Measurements from ENCODE around the gene OTUB2. TPM values are rescaled to one million over a fixed set of nuclear protein-coding genes. Genes with fewer than 3 reads are reported as not detected.

The OTUB2 gene
- total RNA-seq, 1 experiment from 2014 or later = 1.1 TPM

DNA sequence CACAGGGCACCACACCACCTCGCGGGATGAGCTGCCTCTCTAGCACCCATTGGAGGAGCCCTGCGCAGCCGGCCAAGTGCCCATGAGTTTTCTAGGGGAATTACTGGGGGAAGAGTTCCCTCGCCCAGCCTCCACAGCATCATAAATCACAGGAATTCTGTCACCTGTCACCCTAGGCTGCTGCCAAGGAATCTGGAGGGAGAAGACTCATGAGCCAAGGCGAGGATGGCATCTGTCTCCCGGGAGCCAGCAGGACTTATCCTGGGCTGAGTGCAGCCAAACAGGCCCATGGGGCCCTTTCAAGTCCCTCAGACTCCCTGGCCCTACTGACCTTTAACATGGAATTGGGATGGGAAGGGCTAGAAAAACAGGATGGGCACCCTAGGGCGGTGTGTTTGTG, 7.8 kb upstream of the OTUB2 start:
- TF ChIP-seq, protein P1, sequence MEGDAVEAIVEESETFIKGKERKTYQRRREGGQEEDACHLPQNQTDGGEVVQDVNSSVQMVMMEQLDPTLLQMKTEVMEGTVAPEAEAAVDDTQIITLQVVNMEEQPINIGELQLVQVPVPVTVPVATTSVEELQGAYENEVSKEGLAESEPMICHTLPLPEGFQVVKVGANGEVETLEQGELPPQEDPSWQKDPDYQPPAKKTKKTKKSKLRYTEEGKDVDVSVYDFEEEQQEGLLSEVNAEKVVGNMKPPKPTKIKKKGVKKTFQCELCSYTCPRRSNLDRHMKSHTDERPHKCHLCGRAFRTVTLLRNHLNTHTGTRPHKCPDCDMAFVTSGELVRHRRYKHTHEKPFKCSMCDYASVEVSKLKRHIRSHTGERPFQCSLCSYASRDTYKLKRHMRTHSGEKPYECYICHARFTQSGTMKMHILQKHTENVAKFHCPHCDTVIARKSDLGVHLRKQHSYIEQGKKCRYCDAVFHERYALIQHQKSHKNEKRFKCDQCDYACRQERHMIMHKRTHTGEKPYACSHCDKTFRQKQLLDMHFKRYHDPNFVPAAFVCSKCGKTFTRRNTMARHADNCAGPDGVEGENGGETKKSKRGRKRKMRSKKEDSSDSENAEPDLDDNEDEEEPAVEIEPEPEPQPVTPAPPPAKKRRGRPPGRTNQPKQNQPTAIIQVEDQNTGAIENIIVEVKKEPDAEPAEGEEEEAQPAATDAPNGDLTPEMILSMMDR (conservative IDR thresholded peaks at IDR 0.05; ENCODE audit: low read depth, low read length) = no peak
- TF ChIP-seq EZH2 (IDR thresholded peaks at IDR 0.05; ENCODE audit: borderline replicate concordance, low read depth, low read length, poor library complexity, severe bottlenecking) = no peak
- no peak for DNase-seq (ENCODE audit: low spot score)
- CTCF ChIA-PET = no interaction called here
- H3K27me3 ChIP-seq (replicated peaks; ENCODE audit: insufficient read depth, low read depth, low read length, poor library complexity) = no peaks in the 10 kb centered on the region
- H3K36me3 ChIP-seq (ENCODE audit: insufficient read depth, low read length, poor library complexity, severe bottlenecking) = no peaks in the 10 kb centered on the region
- H3K4me3 ChIP-seq (ENCODE audit: low read depth, low read length, poor library complexity, severe bottlenecking) = no peak overlapping the region
- H3K27ac ChIP-seq (ENCODE audit: low read depth, low read length, poor library complexity, severe bottlenecking) = no peak overlapping the region
- no peaks in the 10 kb centered on the region for H3K9me3 ChIP-seq (ENCODE audit: low read depth, low read length, poor library complexity, severe bottlenecking)
- H3K4me1 ChIP-seq (ENCODE audit: insufficient read depth, low read length, poor library complexity, severe bottlenecking) = no peaks in the 10 kb centered on the region
- no TSS peak for BruUV-seq (replicated peaks)
- POLR2A ChIA-PET (ENCODE audit: low non-redundant PET) = no interaction called here
- intact Hi-C loops (cut with micrococcal nuclease; ENCODE audit: unreplicated experiment) = no loop called here

DNA sequence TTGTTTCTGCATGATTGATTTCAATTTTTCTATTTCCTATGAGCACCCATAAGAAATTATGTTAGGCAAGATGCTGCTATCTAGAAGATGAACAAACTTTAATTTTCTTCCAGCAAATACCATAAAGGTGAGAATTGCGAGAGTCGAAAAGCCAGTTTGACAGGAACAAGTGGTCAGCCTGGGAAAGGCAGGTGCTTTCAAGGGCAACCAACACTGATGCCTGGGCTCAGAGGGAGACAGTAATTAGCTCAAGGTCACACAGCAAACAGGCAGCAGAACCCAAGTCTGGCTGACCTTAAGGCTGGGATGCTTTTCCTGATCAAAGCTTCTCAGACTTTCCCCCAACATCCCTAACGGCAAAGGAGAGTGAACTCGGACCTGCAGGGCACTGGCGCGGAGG, 6.8 kb upstream of the OTUB2 start:
- intact Hi-C loops (cut with micrococcal nuclease; ENCODE audit: unreplicated experiment) = no loop called here
- Histone ChIP-seq H3K36me3 (ENCODE audit: insufficient read depth, low read length, poor library complexity, severe bottlenecking) (no peaks in the 10 kb centered on the region), H3K4me3 (ENCODE audit: low read depth, low read length, poor library complexity, severe bottlenecking) (no peak overlapping the region), H3K27ac (ENCODE audit: low read depth, low read length, poor library complexity, severe bottlenecking) (no peak overlapping the region), H3K27me3 (replicated peaks; ENCODE audit: insufficient read depth, low read depth, low read length, poor library complexity) (no peaks in the 10 kb centered on the region), H3K9me3 (ENCODE audit: low read depth, low read length, poor library complexity, severe bottlenecking) (no peaks in the 10 kb centered on the region), H3K4me1 (ENCODE audit: insufficient read depth, low read length, poor library complexity, severe bottlenecking) (no peaks in the 10 kb centered on the region)
- DNase-seq (ENCODE audit: low spot score) = no peak
- TF ChIP-seq, protein P1 (conservative IDR thresholded peaks at IDR 0.05; ENCODE audit: low read depth, low read length) = no peak
- ChIA-PET POLR2A (ENCODE audit: low non-redundant PET) (interaction anchor here (0.6 kb wide), 1 partner anchor 1059 kb away, joined by 4 read pairs; no protein-coding TSS in a partner anchor), CTCF (interaction anchor here (0.5 kb wide), 1 partner anchor 134 kb away, joined by 4 read pairs; no protein-coding TSS in a partner anchor)
- no TSS peak for BruUV-seq (replicated peaks)

DNA sequence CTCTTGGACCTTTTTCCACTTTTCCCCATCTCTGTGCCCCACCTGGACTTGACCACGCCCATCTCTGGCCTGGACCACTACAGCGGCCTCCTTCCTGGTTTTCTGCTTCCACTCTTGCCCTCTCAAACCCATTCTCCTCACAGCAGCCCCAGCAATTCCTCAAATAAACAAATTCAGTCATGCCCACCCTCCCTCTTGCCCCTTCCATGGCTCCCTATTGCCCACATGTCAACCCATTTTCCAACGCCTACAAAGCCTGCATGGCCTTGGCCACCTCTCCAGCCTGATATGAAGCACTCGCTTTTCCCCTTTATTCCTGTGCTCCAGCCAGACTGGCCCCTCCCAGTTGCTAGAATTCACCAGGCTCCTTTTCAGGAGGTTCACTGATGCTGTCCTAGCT, 5.9 kb upstream of the OTUB2 start:
- Histone ChIP-seq H3K4me3 (ENCODE audit: low read depth, low read length, poor library complexity, severe bottlenecking) (no peak overlapping the region), H3K27ac (ENCODE audit: low read depth, low read length, poor library complexity, severe bottlenecking) (no peak overlapping the region), H3K9me3 (ENCODE audit: low read depth, low read length, poor library complexity, severe bottlenecking) (no peaks in the 10 kb centered on the region), H3K4me1 (ENCODE audit: insufficient read depth, low read length, poor library complexity, severe bottlenecking) (no peaks in the 10 kb centered on the region), H3K27me3 (replicated peaks; ENCODE audit: insufficient read depth, low read depth, low read length, poor library complexity) (no peaks in the 10 kb centered on the region), H3K36me3 (ENCODE audit: insufficient read depth, low read length, poor library complexity, severe bottlenecking) (no peaks in the 10 kb centered on the region)
- ChIA-PET POLR2A (ENCODE audit: low non-redundant PET) (no interaction called here), CTCF (no interaction called here)
- no TSS peak for BruUV-seq (replicated peaks)
- intact Hi-C loops (cut with micrococcal nuclease; ENCODE audit: unreplicated experiment) = no loop called here
- TF ChIP-seq EZH2 (IDR thresholded peaks at IDR 0.05; ENCODE audit: borderline replicate concordance, low read depth, low read length, poor library complexity, severe bottlenecking) = no peak
- TF ChIP-seq, protein P1 (conservative IDR thresholded peaks at IDR 0.05; ENCODE audit: low read depth, low read length) = no peak
- no peak for DNase-seq (ENCODE audit: low spot score)

All from A673 (cell line).